ENCODE results near the gene GRAMD1C. TPM values are rescaled to one million over a fixed set of nuclear protein-coding genes. Genes with fewer than 3 reads are reported as not detected.

Gene GRAMD1C
- total RNA-seq, 1 donor from 2014 or later: 2.4 TPM

- Mint-ChIP-seq H3K9me3 (no peaks in the 10 kb centered on the region), H3K27ac (ENCODE audit: unreplicated experiment) (no peak overlapping the region), H3K27me3 (ENCODE audit: low read depth) (no peaks in the 10 kb centered on the region), H3K36me3 (ENCODE audit: low read depth) (peaks cover 3% of the 10 kb centered on the region), H3K4me1 (no peaks in the 10 kb centered on the region), H3K4me3 (no peak overlapping the region)
- TF ChIP-seq CTCF (conservative IDR thresholded peaks at IDR 0.05): no peak
- no peak for DNase-seq (ENCODE audit: low read depth, low spot score)
Measured at GRCh38 chr3:113804661-113805060, 33.9 kb upstream of the GRAMD1C start.

DNA sequence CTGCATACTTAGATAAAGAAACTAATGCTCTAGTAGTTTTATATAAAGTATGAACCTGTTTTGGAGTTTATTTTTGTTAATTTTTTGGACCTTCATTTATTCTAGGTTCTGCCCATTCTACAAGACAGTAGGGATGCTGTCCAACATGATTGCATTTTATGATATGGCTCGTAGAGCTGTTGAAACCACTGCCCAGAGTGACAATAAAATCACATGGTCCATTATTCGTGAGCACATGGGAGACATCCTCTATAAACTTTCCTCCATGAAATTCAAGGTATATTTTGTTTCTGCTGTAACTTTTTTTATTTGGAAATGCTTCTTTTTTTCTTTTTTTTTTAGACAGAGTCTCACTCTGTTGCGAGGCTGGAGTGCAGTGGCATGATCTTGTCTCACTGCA is 33.3 kb upstream of the GRAMD1C start:
- Mint-ChIP-seq H3K9me3 (no peaks in the 10 kb centered on the region), H3K4me1 (no peaks in the 10 kb centered on the region), H3K4me3 (no peak overlapping the region), H3K27me3 (ENCODE audit: low read depth) (no peaks in the 10 kb centered on the region), H3K36me3 (ENCODE audit: low read depth) (peaks cover 3% of the 10 kb centered on the region), H3K27ac (ENCODE audit: unreplicated experiment) (no peak overlapping the region)
- no peak for TF ChIP-seq CTCF (conservative IDR thresholded peaks at IDR 0.05)
- no peak for DNase-seq (ENCODE audit: low read depth, low spot score)

- TF ChIP-seq CTCF (conservative IDR thresholded peaks at IDR 0.05): no peak
- H3K36me3 Mint-ChIP-seq (ENCODE audit: low read depth): peaks cover 7% of the 10 kb centered on the region
- H3K9me3 Mint-ChIP-seq: no peaks in the 10 kb centered on the region
- H3K4me1 Mint-ChIP-seq: no peaks in the 10 kb centered on the region
- H3K27ac Mint-ChIP-seq (ENCODE audit: unreplicated experiment): no peak overlapping the region
- H3K27me3 Mint-ChIP-seq (ENCODE audit: low read depth): no peaks in the 10 kb centered on the region
- DNase-seq (ENCODE audit: low read depth, low spot score): no peak
- H3K4me3 Mint-ChIP-seq: no peak overlapping the region
Measured at GRCh38 chr3:113812854-113813253, 25.7 kb upstream of the GRAMD1C start.

- Mint-ChIP-seq H3K27me3 (ENCODE audit: low read depth) (no peaks in the 10 kb centered on the region), H3K9me3 (no peaks in the 10 kb centered on the region), H3K4me1 (no peaks in the 10 kb centered on the region), H3K4me3 (no peak overlapping the region), H3K27ac (ENCODE audit: unreplicated experiment) (peak overlapping the region; percentile 19), H3K36me3 (ENCODE audit: low read depth) (no peaks in the 10 kb centered on the region)
- TF ChIP-seq CTCF (conservative IDR thresholded peaks at IDR 0.05): no peak
- DNase-seq (ENCODE audit: low read depth, low spot score): no peak
Measured at GRCh38 chr3:113819866-113820265, 18.7 kb upstream of the GRAMD1C start.

DNA sequence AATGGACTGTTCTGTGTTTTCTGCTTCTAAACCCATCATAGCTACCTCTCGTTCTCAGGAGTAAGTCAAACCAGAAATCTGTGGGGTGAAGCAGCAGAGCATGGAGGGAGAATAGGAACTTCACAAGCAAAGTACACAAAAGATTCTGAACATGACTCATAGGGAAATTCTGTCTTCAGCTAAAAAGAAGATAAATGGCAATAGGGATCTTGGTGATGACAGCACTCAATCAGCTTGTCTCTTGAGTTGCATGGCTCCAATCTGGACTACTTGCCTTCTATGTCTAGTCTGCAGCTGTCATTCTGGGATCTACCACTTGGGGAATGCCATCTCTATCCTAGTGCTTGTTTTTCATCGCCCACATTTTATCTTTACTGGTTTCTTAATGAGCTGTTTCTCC is 13.5 kb upstream of the GRAMD1C start:
- no peaks in the 10 kb centered on the region for H3K27me3 Mint-ChIP-seq (ENCODE audit: low read depth)
- no peaks in the 10 kb centered on the region for H3K9me3 Mint-ChIP-seq
- no peaks in the 10 kb centered on the region for H3K36me3 Mint-ChIP-seq (ENCODE audit: low read depth)
- peak; percentile 40 for TF ChIP-seq CTCF (conservative IDR thresholded peaks at IDR 0.05)
- H3K4me3 Mint-ChIP-seq: no peak overlapping the region
- no peaks in the 10 kb centered on the region for H3K4me1 Mint-ChIP-seq
- H3K27ac Mint-ChIP-seq (ENCODE audit: unreplicated experiment): no peak overlapping the region
- DNase-seq (ENCODE audit: low read depth, low spot score): no peak

DNA sequence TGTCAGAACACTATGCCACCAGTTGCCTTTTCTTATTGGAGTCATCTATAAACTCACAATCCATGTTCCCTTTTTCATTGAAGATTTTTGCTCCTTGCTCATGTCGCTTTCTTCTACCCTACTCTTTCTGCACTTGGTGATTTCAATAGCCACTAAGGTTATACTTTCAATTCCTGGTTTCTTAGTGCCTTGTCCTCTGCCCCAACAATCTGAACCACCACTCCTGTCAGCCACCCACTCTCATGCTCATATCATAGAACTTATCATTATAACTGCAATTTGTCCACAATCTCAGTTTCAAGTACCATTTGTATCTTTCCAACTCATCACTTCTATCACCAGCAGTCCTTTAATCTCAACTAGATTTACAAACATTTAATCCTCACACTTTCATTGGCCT is 10.0 kb upstream of the GRAMD1C start:
- no peak for DNase-seq (ENCODE audit: low read depth, low spot score)
- Mint-ChIP-seq H3K27ac (ENCODE audit: unreplicated experiment) (peak overlapping the region; percentile 23), H3K4me3 (no peak overlapping the region), H3K27me3 (ENCODE audit: low read depth) (no peaks in the 10 kb centered on the region), H3K9me3 (peaks cover 6% of the 10 kb centered on the region), H3K4me1 (no peaks in the 10 kb centered on the region), H3K36me3 (ENCODE audit: low read depth) (no peaks in the 10 kb centered on the region)
- TF ChIP-seq CTCF (conservative IDR thresholded peaks at IDR 0.05): no peak
